ENCODE results near the gene CACNA2D2. TPM values are rescaled to one million over a fixed set of nuclear protein-coding genes. Genes with fewer than 3 reads are reported as not detected.

The CACNA2D2 gene
- polyA plus RNA-seq, 1 donor from 2014 or later = 0.11 TPM

DNA sequence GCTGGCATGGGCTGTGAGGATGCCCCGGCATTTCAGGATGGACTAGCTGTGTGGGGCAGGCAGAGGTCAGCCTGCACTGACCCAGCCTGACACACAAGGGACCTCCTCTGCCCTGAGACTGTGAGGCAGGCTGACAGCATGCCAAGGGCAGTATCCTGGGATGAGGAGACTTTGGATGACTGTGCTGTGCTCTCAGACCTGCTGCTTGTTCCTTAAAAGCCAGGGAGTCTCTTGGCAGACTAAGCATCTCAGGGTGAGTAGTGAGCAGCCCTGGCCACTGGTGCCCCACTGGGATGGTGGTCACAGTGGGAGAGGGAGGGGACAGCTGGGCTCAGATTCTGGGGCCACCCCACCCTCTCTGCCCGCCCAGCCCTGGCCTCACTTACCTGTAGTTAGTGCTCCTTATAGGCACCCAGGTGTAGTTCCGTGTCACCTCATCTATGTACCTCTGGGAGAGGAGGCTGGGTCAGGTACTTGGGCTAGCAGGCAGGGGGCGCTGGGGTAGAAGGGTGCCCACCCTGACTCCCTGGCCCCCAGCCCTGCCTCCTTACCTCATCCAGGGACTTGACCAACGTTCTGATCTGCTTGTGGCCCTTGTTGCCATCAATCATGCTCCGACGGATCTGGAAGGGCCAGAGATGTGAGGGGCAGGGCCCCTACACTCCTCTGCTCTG is 128.0 kb downstream of the CACNA2D2 start:
- Mint-ChIP-seq H3K36me3 (no peaks in the 10 kb centered on the region), H3K4me1 (peaks cover 0 to 2% (median 0%) of the 10 kb centered on the region in 3 donors), H3K4me3 (no peak overlapping the region), H3K27ac (no peak overlapping the region), H3K27me3 (no peaks in the 10 kb centered on the region), H3K9me3 (no peaks in the 10 kb centered on the region)

DNA sequence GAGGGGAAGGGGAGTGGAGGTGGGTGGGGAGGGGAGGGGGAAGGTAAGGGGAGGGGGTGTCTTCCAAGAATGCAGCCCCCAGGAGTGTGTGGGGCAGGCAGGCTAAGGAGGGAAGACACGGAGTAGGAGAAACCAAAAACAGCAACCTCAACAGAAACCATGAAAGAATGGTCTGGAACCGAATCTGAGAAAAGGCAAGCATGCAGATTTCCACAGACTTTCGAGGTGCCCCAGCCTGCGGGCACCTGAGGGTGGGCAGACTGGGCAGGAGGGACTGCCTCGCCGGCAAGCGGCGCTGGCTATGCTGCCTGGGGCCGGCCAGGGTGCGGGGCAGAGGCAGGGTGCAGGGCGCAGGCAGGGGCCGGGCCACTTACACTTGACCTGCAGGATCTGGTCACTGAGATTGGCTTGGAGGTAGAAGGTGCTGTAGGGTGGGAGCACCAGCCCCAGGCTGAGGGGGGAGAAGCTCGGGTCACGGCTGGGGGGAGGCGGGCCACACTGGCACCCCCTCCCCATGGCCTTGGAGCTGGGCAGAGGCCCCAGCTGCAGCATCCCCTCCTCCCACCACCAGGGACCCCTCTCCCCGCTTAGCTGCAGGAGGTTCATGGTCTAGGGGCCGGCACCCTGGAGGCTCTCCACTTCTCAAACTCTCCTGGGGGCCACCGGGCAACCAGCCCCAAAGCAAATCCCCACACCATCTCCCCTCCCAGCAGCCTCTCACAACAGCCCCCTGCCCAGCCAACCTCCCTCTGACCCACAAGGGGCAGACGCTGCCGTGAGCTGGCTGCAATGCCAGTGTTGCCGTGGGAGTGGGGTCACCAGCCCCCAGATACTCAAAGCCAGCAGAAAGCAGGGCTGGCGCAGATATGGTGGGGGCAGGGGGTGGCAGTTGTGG is 128.8 kb downstream of the CACNA2D2 start:
- Mint-ChIP-seq H3K4me1 (peaks cover 0 to 2% (median 0%) of the 10 kb centered on the region in 3 donors), H3K9me3 (no peaks in the 10 kb centered on the region), H3K27me3 (peaks cover under 1% of the 10 kb centered on the region), H3K36me3 (no peaks in the 10 kb centered on the region), H3K27ac (no peak overlapping the region), H3K4me3 (no peak overlapping the region)

DNA sequence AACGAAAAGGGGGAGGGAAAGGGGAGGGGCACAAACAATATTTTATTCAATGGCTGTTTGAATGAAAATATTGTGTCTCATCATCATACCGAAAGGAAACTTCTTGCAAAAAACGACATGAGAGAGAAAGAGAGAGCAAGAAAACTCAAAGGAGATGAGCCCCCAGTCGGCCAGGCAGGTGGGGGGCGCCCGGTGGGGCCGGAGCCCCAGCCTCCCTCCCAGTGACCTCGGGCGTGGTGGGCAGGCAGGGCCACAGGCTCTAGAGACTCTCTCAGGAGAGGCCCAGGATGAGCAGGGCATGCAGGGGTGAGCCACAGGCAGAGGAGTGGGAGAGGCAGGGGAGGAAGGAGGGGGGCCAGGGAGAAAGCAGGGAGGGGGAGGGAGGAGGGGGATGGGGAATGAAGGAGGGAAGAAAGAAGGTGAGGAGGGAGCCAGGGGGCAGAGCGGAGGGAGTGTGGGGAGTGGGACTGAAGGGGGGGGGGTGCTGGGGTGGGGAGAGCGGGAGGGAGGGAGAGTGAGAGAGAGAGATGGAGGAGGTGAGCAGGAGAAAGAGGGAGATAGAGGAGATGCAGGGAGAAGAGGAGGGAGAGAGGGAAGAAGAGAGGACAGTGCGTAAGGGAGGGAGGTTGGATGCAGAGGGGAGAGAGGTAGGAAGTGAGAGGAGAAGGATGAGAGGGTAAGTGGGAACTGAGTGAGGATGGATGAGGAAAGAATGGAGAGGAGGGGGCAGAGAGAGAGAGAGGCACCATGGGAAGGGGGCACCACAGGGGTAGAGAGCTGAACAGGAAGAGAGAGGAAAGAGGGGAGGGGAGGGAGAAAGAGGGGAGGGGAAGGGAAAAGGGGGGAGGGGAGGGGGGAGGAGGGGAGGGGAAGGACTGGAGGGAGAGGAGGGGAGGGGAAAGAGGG is 130.0 kb downstream of the CACNA2D2 start:
- Mint-ChIP-seq H3K4me1 (peaks cover 0 to 2% (median 0%) of the 10 kb centered on the region in 3 donors), H3K27me3 (peaks cover 2% of the 10 kb centered on the region), H3K36me3 (no peaks in the 10 kb centered on the region), H3K27ac (no peak overlapping the region), H3K4me3 (no peak overlapping the region), H3K9me3 (no peaks in the 10 kb centered on the region)

DNA sequence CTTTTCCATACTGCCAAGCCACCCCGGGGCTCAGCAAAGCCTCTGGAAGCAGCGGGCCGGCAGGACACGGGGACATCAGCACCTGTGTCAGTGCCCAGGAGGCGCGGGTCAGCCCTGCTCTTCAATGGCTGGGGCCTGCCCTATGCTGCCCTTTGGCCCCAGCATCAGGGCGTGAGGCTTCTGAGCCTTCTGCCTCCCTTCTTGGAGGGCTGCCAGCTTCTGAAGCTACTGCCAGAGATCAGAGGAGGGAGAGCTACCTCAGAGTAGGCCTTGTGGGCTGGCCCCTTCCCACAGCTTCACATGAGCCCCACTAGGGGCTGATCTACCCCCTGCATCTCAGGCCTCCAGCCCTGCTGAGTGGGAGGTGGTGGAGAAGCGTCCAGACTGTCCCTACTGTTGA is 131.1 kb downstream of the CACNA2D2 start:
- Mint-ChIP-seq H3K36me3 (no peaks in the 10 kb centered on the region), H3K4me3 (no peak overlapping the region), H3K27ac (no peak overlapping the region), H3K9me3 (no peaks in the 10 kb centered on the region), H3K4me1 (peaks cover 0 to 2% (median 2%) of the 10 kb centered on the region in 3 donors), H3K27me3 (peaks cover 2% of the 10 kb centered on the region)

DNA sequence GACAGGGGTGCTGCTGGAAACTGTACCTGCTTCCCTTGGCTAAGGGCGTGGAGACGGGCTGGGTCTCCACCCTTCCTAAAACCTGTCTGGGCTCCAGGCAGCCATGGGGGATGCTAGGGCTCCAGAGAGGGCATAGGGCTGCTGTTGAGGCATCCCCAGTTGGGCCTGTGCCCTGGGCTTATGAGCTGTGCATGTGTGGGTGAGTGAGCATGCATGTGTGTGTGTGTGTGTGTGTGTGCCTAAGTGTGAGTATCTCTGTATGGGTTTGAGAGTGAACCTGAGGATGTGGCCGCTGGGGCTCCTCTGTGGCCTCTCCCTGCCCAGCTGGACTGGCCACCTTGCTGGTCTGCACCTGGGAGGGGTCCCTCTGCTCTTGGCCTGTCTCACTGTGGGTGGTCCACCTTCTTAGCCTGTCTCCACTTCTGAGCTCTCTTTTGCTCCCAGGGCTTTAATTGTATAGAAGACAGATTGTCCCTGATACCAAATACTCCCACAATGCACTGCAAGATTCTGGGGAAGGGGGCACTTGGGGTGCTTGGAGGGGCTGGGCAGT is 132.2 kb downstream of the CACNA2D2 start:
- peaks cover 2% of the 10 kb centered on the region for H3K27me3 Mint-ChIP-seq
- H3K36me3 Mint-ChIP-seq = no peaks in the 10 kb centered on the region
- H3K4me1 Mint-ChIP-seq = peaks cover 0 to 5% (median 5%) of the 10 kb centered on the region in 3 donors
- no peak overlapping the region for H3K27ac Mint-ChIP-seq
- H3K4me3 Mint-ChIP-seq = no peak overlapping the region
- H3K9me3 Mint-ChIP-seq = no peaks in the 10 kb centered on the region

DNA sequence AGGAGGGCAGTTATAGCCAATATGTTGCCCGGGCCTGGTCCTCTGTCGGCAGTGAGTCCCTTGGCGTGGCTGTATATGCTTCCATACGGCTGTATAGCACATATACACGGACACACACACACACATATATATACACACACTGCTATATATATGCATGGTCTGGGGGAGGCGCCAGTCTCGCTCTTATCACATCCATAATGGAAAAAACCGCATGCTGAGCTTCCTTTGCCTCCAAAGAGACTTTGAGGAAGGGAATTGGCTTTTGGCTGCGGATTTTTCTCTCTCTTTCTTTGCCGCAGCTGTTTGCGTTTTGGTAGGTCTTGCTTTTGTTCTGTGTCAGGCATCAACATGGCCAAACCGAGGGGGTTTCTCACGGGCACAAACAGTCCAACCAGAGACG is 132.8 kb downstream of the CACNA2D2 start:
- Mint-ChIP-seq H3K4me1 (peaks cover 0 to 8% (median 6%) of the 10 kb centered on the region in 3 donors), H3K27ac (no peak overlapping the region), H3K9me3 (no peaks in the 10 kb centered on the region), H3K4me3 (peak overlapping the region in 1 of 4 donors; percentile 60), H3K27me3 (peaks cover 2% of the 10 kb centered on the region), H3K36me3 (no peaks in the 10 kb centered on the region)

DNA sequence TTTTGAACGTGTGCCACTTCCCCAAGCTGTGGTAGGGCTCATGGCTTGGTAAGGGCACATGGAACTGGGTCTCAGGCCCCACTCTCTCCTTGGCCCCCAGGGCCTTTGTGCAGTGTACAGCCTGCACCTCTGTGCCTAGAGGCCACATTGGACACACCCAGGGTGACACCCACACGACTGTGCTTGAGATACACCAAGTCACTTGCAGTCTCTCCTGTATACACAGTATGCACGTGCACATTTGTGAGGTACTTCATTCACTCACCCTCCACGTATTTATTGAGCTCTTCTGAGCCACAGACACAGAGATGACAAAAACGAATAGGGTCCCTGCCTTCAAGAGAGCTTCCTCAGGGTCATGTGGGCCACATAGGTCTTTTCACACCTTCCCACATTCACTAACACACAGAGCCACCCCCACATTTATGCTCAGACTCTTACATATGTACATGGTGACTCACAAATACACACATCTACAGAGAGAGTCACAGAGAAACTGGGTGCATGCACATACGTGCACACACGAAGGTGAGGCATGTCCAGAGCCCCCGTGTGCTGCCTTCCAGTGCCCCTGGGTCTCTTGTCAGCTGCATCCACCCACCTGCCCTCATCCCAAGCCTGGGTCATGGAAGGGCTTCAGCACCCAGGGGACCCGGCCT is 134.3 kb downstream of the CACNA2D2 start:
- no peaks in the 10 kb centered on the region for H3K36me3 Mint-ChIP-seq
- peak overlapping the region in 1 of 4 donors; percentile 58 for H3K4me3 Mint-ChIP-seq
- peaks cover 0 to 11% (median 6%) of the 10 kb centered on the region in 3 donors for H3K4me1 Mint-ChIP-seq
- no peak overlapping the region for H3K27ac Mint-ChIP-seq
- peaks cover 2% of the 10 kb centered on the region for H3K27me3 Mint-ChIP-seq
- H3K9me3 Mint-ChIP-seq = no peaks in the 10 kb centered on the region

DNA sequence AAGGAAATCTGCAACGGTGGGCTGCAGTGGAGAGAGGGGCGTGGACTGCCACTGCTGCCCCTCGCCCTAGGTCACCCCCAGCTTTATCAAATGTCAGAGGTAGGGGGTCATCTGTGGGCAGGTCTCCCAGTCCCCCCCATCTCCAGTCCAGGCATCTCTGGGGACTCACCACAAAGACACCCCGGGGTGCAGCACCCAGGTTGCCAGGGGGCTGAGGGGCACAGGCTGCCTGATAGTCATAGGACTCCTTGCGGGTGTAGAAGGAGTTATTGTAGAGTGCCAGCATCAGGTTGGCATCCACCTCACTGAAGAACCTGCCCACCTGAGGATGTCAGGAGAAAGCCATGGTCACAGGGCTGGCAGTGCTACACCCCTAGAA is 137.6 kb downstream of the CACNA2D2 start:
- H3K4me1 Mint-ChIP-seq = peaks cover 0 to 10% (median 6%) of the 10 kb centered on the region in 3 donors
- peak overlapping the region in 2 of 3 donors; percentile 89 to 90 for H3K27ac Mint-ChIP-seq
- peak overlapping the region; percentile 86 to 95 (median 90) for H3K4me3 Mint-ChIP-seq
- H3K9me3 Mint-ChIP-seq = no peaks in the 10 kb centered on the region
- no peaks in the 10 kb centered on the region for H3K36me3 Mint-ChIP-seq
- peaks cover 2% of the 10 kb centered on the region for H3K27me3 Mint-ChIP-seq

DNA sequence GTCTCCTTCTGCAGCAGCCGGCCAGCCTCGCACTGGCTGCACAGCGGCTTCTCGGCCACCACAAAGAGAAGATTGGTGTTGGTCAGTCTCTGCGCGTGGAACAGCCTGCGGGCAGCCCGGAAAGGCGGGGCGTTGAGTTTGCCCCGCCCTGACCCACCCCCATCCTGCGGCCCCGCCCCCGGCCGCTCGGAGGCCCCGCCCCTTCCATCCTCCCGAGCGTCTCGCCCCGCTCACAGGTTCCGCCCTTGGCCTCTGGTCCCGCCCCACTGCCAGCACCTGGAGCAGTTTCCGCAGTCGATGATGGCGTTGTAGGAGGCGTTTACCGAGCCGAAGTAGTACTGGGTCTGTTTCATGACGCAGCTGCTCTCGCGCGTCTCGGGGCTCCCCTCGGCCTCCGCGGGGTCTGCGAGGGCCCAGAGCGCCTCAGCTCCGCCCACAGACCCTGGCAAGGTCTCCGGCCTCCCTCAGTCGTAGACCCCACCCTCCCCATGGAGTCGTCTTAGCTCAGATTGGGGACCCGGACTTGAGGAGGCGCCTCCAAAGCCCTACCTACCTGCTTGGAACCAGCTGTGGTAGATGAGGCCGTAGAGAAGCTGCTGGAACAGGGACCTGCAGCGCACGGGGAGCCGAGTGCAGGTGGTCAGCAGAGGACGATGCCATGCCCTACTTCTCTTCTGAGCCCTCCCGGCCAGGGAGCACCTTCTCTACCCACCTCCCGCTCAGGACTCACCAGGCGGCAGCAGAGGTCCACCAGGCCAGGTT is 138.2 kb downstream of the CACNA2D2 start:
- Mint-ChIP-seq H3K4me3 (peak overlapping the region; percentile 86 to 95 (median 90)), H3K36me3 (no peaks in the 10 kb centered on the region), H3K27me3 (peaks cover 2% of the 10 kb centered on the region), H3K4me1 (peaks cover 0 to 10% (median 6%) of the 10 kb centered on the region in 3 donors), H3K27ac (peak overlapping the region; percentile 73 to 90 (median 89)), H3K9me3 (no peaks in the 10 kb centered on the region)

DNA sequence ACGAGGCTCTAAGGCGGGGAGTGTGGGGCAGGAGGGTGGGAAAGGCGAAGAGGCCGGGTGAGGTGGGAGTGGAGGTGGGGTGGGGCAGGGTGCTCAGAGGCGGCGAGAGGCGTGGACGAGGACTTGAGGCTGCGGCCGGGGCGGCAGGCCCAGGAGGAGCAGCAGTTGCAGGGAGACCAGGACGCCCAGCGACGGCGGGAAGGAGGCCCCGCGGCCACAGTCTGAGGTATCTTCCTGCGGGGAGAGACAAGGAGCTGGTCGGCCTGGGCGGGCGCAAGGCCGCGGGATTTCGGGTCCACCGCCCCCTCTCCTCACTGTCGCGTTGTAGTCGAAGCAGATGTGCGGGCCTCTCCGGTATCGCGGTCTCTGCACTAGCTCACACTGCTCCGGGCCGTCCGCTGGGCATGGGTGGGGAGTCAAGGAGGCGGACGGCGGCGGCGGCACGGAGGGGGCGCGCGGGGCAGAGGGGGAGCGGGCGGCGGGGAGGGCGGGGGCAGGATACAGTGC is 138.8 kb downstream of the CACNA2D2 start:
- H3K4me1 Mint-ChIP-seq = peaks cover 4 to 11% (median 7%) of the 10 kb centered on the region in 3 donors
- no peaks in the 10 kb centered on the region for H3K36me3 Mint-ChIP-seq
- H3K4me3 Mint-ChIP-seq = peak overlapping the region; percentile 86 to 95 (median 90)
- H3K9me3 Mint-ChIP-seq = no peaks in the 10 kb centered on the region
- peak overlapping the region in 1 of 3 donors; percentile 89 for H3K27ac Mint-ChIP-seq
- H3K27me3 Mint-ChIP-seq = peaks cover 2% of the 10 kb centered on the region

DNA sequence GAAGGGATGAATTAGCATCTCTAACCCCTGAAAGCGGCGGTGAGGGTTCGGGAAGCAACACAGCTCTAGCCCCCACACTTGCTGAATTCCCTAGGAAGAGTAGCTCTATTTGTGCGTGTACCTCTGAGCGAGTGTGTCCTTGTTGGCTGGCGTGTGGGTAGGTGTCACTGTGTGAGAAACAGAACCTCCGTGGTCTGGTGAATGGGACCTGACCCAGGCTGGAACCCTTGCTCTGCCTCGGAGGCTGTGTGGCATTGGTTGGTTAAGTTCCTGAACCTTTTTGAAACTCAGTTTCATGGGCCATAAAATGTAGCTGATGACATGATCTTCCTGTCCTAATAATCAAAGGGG is 143.7 kb downstream of the CACNA2D2 start:
- H3K27ac Mint-ChIP-seq = peak overlapping the region; percentile 91 to 94 (median 94)

DNA sequence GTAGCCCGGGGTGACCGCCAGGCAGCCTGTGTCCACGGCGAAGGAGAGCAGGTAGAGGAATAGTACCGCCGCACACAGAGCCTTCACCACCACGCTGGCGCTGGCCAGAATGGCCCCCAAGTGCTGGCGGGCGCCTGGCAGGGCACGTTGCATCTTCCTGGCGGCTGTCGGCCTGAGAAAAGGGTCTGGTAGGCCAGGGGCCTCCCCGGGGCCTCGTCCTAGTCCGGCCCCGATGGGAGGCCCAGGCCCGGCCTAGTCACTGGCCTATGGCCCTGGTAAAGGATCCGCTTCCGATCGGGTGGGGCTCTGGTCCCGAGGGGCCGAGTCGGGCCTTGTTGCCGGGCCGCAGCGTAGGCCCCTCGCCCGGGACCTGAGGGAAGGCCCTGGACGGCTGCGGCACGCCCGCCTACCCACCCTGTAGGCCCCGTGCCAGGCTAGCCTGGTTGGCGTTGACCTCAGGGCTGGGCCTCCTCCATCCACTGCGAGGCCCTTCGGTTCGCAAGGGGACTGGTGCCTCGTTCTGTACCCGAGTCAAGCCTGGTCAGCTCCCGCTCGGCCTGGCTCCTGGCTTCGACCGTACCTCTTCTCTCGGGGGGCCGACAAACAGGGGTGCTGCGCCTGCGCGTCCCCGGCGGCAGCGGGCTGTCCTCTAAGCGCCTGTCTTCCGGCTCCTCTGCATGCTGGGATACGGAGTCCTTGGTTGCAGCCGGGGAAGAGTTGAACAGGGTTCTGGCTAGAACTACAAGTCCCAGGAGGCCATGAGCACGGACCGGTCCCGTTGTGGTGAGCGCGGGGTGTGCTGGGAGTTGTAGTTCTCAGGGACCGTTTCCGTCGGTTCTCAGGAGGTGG is 144.3 kb downstream of the CACNA2D2 start, which contains the start of gene TMEM115:
TMEM115 (minus strand) TSS at position 611 of the 849 bp plus-strand sequence; CDS start at position 153, 458 bp downstream.
- peak within 1 kb of the TSS; percentile 97 to 99 (median 97) for H3K4me3 Mint-ChIP-seq
- no peaks in the 10 kb centered on the region for H3K36me3 Mint-ChIP-seq
- no peaks in the 10 kb centered on the region for H3K27me3 Mint-ChIP-seq
- peaks cover 24 to 28% (median 27%) of the 10 kb centered on the region in 3 donors for H3K4me1 Mint-ChIP-seq
- H3K27ac Mint-ChIP-seq = peak within 1 kb of the TSS; percentile 91 to 94 (median 94)
- no peaks in the 10 kb centered on the region for H3K9me3 Mint-ChIP-seq

More for the DNA sequence above, 143.7 kb downstream of the CACNA2D2 start:
- Mint-ChIP-seq H3K36me3 (no peaks in the 10 kb centered on the region), H3K9me3 (no peaks in the 10 kb centered on the region), H3K4me3 (peak overlapping the region; percentile 97 to 99 (median 97)), H3K4me1 (peaks cover 24 to 28% (median 27%) of the 10 kb centered on the region in 3 donors), H3K27me3 (no peaks in the 10 kb centered on the region)
